OCI-LY1 (cell line): ENCODE data around the gene STXBP6.

Source experiments
- H2AFZ ChIP-seq: fragments of 200-600 bp; sonication (generic), shearing (Covaris generic); 2 replicates; pipeline ENCODE4 v1.6.0; 2014; ENCODE audit warnings: antibody characterized with exemption, mild to moderate bottlenecking, low read length
- H3F3A ChIP-seq: fragments of 200-600 bp; sonication (generic), shearing (Covaris generic); 2 replicates; pipeline ENCODE4 v1.6.0; 2014; ENCODE audit warnings: mild to moderate bottlenecking, antibody characterized with exemption, low read length, moderate library complexity; ENCODE audit not compliant: insufficient read depth
- H3K27ac ChIP-seq: fragments of 200-600 bp; sonication (generic); 2 replicates; pipeline ENCODE4 v1.5.1; 2014; ENCODE audit warnings: low read length, mixed run types, mild to moderate bottlenecking, low read depth; ENCODE audit not compliant: poor library complexity, severe bottlenecking
- H3K27me3 ChIP-seq: fragments of 200-600 bp; sonication (generic); 2 replicates; pipeline ENCODE4 v1.6.0; 2014; ENCODE audit warnings: antibody characterized with exemption, mild to moderate bottlenecking, low read length, moderate library complexity; ENCODE audit not compliant: insufficient read depth
- H3K36me3 ChIP-seq: fragments of 200-600 bp; sonication (generic); 2 replicates; pipeline ENCODE4 v1.6.1; 2014; ENCODE audit warnings: mild to moderate bottlenecking, antibody characterized with exemption, low read length, moderate library complexity, mixed read lengths; ENCODE audit not compliant: insufficient read depth
- H3K4me1 ChIP-seq: fragments of 200-600 bp; sonication (generic); 2 replicates; pipeline ENCODE4 v1.5.1; 2014; ENCODE audit warnings: mild to moderate bottlenecking, low read length, moderate library complexity; ENCODE audit not compliant: insufficient read depth, severe bottlenecking
- H3K4me2 ChIP-seq: fragments of 200-600 bp; sonication (generic), shearing (Covaris generic); 2 replicates; pipeline ENCODE4 v1.6.1; 2014; ENCODE audit warnings: low read length
- H3K4me3 ChIP-seq: fragments of 200-600 bp; sonication (generic); 2 replicates; pipeline ENCODE4 v1.5.1; 2014; ENCODE audit warnings: low read length, low read depth, mild to moderate bottlenecking, mixed read lengths; ENCODE audit not compliant: poor library complexity, severe bottlenecking
- H3K79me2 ChIP-seq: fragments of 200-600 bp; shearing (Covaris generic); 2 replicates; pipeline ENCODE4 v1.6.1; 2016; ENCODE audit warnings: mixed run types, low read length, mixed read lengths; ENCODE audit not compliant: insufficient read depth
- H3K9ac ChIP-seq: fragments of 200-600 bp; sonication (generic), shearing (Covaris generic); 2 replicates; pipeline ENCODE4 v1.6.1; 2014; ENCODE audit warnings: mild to moderate bottlenecking, low read length, mixed read lengths
- H3K9me2 ChIP-seq: fragments of 200-600 bp; sonication (generic), shearing (Covaris generic); 2 replicates; pipeline ENCODE4 v1.6.1; 2014; ENCODE audit warnings: low read depth, mild to moderate bottlenecking, low read length, mixed read lengths
- H3K9me3 ChIP-seq: fragments of 200-600 bp; shearing (Covaris generic); 2 replicates; pipeline ENCODE4 v1.6.1; 2014; ENCODE audit warnings: low read length, mixed read lengths
- H4K20me1 ChIP-seq: fragments of 200-600 bp; sonication (generic), shearing (Covaris generic); 2 replicates; pipeline ENCODE4 v1.6.0; 2016; ENCODE audit warnings: mild to moderate bottlenecking, low read length; ENCODE audit not compliant: insufficient read depth
- CTCF ChIP-seq: fragments of 200-600 bp; sonication (generic), shearing (Covaris generic); IDR thresholded peaks from 2 replicates; pipeline ENCODE4 v1.5.1; 2017; ENCODE audit warnings: mild to moderate bottlenecking, antibody characterized with exemption, low read length, moderate library complexity, mixed read lengths
- EZH2 ChIP-seq: fragments of 200-600 bp; sonication (generic), shearing (Covaris generic); IDR thresholded peaks from 2 replicates; pipeline ENCODE4 v1.8.0; 2017; ENCODE audit warnings: borderline replicate concordance, mixed run types, mild to moderate bottlenecking, antibody characterized with exemption, low read length, moderate library complexity, mixed read lengths

The STXBP6 gene

GRCh38 chr14:24848102-24848790 lies 201.7 kb downstream of the STXBP6 start:
- Histone ChIP-seq H3K79me2 (no peaks in the 10 kb centered on the region), H3K9me2 (no peaks in the 10 kb centered on the region), H3K9ac (no peak overlapping the region), H3K27me3 (no peaks in the 10 kb centered on the region), H3K36me3 (no peaks in the 10 kb centered on the region), H3K4me3 (no peak overlapping the region), H3K4me1 (no peaks in the 10 kb centered on the region), H3K9me3 (no peaks in the 10 kb centered on the region), H3K4me2 (no peak overlapping the region), H2AFZ (no peak overlapping the region), H4K20me1 (no peaks in the 10 kb centered on the region), H3K27ac (no peak overlapping the region), H3F3A (no peaks in the 10 kb centered on the region)
- no peak for TF ChIP-seq EZH2
- TF ChIP-seq CTCF, result no peak

GRCh38 chr14:24847568-24848095 lies 202.3 kb downstream of the STXBP6 start:
- no peak overlapping the region for H3K9ac ChIP-seq
- no peaks in the 10 kb centered on the region for H3K79me2 ChIP-seq
- H2AFZ ChIP-seq, result no peak overlapping the region
- no peaks in the 10 kb centered on the region for H3K27me3 ChIP-seq
- no peaks in the 10 kb centered on the region for H3F3A ChIP-seq
- H3K9me2 ChIP-seq, result no peaks in the 10 kb centered on the region
- H3K4me3 ChIP-seq, result no peak overlapping the region
- no peak for TF ChIP-seq EZH2
- TF ChIP-seq CTCF, result no peak
- no peak overlapping the region for H3K27ac ChIP-seq
- no peaks in the 10 kb centered on the region for H3K9me3 ChIP-seq
- no peaks in the 10 kb centered on the region for H4K20me1 ChIP-seq
- H3K4me1 ChIP-seq, result no peaks in the 10 kb centered on the region
- no peak overlapping the region for H3K4me2 ChIP-seq
- H3K36me3 ChIP-seq, result no peaks in the 10 kb centered on the region

- Histone ChIP-seq H3K27ac (no peak overlapping the region), H3K79me2 (no peaks in the 10 kb centered on the region), H3K9me2 (no peaks in the 10 kb centered on the region), H3F3A (no peaks in the 10 kb centered on the region), H3K4me1 (no peaks in the 10 kb centered on the region), H3K27me3 (no peaks in the 10 kb centered on the region), H3K4me3 (no peak overlapping the region), H3K9ac (no peak overlapping the region), H3K36me3 (no peaks in the 10 kb centered on the region), H3K9me3 (no peaks in the 10 kb centered on the region), H4K20me1 (no peaks in the 10 kb centered on the region), H3K4me2 (no peak overlapping the region), H2AFZ (no peak overlapping the region)
- TF ChIP-seq EZH2, result no peak
- TF ChIP-seq CTCF, result no peak
These were observed 203.7 kb downstream of the STXBP6 start for GRCh38 chr14:24846261-24846660.
